GM18873 (cell line): ENCODE results near the gene NUDCD3.

ENCODE experiments used
- ATAC-seq: cut with Tn5 transposase; IDR thresholded peaks from one replicate; pipeline ENCODE4 v1.9.1; 2021; ENCODE audit warnings: mild to moderate bottlenecking, moderate library complexity, moderate number of reproducible peaks; ENCODE audit not compliant: unreplicated experiment, low FRiP score

Gene NUDCD3

DNA sequence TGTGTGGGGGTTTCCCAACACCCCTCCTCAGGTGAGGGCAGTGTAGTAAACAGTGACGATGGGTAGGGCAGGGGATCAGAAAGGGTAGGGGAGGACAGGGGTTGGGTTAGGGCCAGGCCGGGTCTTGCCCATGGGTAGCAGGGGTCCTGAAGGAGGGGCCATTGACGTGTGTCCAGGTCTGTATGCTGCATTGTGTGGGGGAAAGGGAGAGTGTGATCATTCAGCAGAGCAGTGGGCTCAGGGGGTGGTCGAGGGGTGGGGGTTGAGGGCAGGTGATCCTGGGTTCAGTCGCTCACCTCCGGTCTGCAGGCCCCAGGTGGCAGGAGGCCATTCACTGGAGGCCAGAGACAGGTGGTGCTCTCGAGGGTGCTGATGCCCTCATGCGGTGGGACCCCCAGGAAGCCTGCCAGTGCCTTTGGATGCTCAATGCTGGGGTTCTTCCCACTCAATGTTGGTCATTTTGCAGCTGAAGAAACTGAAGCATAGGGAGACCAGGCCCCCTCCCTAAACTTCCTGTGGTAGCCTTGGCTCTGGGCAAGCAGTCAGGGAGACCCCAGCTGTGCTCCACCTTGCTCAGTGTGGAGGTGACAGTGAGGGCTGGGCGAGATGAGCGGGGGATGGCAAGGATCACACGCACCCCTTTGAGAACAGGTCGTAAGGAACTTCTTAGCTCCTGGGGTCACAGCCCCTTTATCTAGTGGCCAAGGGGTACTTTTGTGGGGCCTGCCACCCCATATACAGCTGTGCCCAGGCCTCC is 116.3 kb downstream of the NUDCD3 start:
- no peak for ATAC-seq

DNA sequence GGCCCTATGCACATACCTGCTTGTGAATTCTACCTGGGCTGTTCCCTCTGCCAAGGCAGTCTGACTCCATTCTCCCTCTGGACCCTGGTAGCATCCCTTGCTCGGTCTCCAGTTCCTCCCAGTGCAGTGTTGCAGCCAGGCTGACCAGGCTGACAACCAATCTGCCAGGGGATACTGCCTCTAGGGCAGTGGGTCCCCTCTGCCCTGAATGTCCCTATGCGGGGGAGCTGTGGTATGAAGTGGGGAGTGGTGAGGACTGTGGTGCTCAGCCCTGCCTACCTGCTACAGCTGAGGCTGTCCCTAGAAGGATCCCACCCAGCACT is 117.1 kb downstream of the NUDCD3 start:
- ATAC-seq, result no peak

DNA sequence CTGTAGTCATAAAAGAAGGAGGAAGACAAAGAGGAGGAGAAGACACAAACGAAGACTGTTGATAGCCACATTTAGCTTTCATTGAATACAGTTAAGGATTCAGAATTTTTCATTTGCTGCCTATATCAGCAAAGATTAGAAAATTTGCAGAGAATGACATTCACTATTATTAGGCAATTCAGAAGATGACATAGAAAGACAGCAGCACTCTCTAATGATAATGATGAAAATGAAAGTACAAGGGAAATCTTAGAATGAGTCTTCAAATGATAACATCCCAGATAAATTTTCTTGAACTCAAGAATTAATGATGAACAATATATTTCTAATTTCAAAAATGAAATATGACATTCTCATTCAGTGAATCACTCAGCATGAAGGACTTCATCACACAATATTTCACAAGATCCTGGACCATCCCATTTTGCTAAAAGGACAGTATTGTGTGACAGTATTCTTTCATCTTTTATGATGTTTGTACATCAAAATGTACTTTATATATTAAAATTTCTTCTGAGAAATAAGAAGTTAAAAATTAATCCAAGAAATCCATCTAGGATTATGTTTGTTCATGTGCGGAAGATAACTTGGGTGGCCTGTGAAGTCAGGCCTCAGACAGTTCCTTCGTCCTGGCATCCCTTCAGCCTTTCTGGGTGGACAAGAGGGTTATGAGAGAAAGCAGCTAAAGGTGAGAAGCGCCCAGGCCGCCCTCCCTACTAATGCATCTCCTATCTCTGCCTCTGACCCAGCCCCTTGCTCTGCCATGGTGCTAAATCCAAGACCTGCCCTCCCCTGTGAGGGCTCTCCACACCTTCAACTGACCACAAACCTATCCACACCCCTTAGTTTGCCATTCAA is 117.7 kb downstream of the NUDCD3 start:
- ATAC-seq, result no peak

DNA sequence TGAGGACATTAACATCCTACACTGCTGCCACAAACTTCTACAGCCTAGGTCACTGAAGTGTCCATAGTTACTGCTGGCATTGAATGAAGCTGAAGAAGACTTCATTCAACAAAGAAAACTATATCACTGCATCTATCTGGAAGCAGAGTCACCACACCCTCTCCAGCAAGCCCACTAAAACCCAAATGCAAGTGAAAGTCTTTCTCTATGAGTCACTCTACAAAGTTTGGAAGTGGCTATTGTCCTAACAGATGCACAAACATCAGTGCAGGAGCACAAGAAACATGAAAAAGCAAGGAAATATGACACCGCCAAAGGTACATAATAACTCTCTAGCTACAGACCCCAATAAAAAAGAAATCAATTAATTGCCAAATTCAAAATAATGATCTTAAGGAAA is 121.6 kb downstream of the NUDCD3 start:
- no peak for ATAC-seq

DNA sequence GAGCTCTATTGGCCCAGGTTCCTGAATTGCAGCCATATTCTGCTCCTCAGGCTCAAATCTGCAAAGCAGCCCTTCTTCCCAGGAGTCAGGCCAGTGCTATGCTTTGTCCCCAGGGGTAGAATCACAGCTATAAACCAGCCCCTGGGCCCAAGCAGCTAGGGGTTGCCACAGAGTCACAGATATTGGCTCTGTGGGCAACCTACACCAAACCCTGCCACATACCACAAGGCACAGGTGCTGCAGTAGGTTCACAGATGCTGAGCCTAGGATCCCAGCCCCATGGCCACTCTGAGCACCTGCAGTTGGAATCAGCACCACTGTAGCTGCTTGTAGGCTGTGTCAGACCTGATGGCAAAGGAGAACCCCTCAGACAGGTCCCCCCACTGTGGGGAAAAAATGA is 122.0 kb downstream of the NUDCD3 start:
- no peak for ATAC-seq

DNA sequence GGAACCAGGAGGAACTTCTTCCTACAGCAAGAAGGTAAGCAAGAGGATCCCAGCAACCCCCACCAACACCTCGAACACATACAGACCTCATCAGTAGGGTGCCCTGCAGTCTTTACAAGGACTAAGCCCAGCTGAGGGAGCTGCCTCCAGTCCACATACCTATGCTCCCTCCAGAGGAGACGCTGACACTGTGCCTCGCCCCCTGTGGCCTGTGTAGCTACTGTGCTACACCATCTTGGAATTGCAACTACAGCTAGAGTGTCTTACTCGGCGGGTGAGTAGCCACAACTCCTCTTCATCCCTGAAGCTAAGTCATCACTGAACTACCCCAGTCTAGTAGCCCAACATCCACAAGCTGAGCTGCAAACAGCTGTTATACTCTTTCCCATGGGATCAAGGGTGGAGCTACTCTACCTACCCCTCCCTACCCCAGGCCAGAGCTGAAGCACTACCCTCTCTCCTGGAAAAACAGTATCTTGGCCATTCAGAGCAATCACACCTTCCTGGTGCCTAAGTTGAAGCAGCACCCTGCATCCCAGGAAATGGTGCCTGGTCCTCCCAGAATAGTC is 122.9 kb downstream of the NUDCD3 start:
- no peak for ATAC-seq

DNA sequence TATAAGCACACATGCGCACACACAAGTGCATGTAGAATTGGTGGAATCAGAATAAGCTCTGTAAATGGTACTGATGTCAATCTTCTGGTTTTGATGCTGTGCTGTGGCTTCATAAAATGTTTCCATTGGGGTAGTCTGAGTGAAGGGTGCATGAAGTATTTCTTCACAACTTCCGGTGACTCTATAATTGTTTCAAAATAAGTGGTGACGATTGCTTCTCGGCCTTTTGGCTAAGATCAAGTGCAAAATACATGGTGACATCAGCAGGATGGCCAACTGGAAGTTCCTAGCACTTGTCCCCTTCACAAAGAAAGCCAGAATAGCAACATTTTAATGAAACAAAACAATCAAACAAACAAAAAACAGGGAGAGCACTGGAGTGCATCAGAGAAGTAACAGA is 123.5 kb downstream of the NUDCD3 start:
- no peak for ATAC-seq

DNA sequence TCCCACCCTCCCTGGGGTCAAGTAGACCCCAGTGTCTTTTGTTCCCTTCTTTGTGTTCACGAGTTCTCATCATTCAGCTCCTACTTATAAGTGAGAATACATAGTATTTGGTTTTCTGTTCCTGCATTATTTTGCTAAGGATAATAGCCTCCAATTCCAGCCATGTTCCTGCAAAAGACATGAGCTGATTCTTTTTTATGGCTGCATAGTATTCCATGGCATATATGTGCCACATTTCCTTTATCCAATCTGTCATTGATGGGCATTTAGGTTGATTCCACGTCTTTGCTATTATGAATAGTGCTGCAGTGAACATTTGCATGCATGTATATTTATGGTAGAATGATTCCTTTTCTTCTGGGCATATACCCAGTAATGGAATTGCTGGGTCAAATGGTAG is 136.8 kb downstream of the NUDCD3 start:
- no peak for ATAC-seq

DNA sequence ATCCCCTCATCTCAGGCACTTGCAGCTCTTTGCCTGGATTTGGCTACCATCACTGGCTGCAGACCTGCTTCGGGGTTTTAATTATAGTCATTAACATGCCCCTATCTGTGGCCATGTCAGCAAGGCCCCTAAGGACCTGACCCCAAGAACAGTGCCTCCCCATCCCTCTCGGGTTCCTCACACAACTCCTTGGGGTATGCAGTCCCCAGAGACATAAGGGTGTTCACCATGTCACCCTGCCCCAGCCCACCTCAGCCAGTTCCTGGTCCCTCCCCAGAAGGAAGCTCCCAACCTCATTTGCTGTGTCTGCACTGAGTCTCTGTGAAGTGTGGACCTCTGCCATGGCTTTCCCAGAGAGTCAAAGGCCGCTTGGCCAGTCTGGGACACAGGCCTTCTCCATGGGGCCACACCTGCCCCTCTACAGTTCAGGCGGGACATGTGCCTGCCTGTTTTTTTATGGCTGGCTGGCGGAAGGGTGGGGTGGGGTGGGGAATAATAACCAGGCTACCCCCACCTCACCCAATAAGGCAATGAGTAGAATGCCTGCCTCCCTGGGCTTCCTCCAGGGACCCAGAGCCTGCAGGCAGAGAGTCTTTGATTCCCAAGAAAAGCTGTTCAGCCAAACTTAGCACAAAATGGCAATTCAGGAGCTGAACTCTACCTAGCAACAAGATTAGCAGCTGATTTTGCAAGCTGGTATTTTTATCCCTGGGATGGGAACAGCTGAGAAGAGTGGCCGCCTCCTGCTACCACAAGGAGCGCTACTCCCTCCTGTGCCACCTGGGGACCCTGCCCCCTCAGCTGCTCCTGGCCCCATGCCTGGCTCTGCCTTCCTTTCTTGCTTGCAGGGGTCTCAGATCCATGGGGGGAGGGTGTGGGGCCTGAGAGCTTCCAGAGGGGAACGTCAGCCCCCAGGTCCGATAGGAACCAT is 141.3 kb downstream of the NUDCD3 start:
- ATAC-seq, result no peak

DNA sequence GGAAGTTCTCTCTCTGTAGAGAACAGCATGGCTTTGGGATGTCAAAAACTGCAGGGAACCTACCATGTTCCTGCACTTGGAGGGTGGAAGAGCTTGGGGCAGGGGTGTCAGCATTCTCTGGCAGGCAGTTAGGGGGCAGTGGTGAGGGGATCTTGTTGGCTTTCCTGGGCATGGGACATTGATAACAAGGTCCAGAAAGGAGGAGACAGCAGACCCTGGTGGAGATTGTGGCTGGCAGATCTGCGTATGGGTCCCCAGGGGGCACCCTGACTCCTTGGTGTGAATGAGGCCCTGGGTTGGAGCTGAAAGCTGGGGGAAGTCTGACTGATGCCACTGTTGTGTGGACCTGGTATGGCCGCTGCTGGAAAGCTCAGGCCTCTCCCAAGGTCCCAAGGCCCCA is 142.2 kb downstream of the NUDCD3 start:
- no peak for ATAC-seq

DNA sequence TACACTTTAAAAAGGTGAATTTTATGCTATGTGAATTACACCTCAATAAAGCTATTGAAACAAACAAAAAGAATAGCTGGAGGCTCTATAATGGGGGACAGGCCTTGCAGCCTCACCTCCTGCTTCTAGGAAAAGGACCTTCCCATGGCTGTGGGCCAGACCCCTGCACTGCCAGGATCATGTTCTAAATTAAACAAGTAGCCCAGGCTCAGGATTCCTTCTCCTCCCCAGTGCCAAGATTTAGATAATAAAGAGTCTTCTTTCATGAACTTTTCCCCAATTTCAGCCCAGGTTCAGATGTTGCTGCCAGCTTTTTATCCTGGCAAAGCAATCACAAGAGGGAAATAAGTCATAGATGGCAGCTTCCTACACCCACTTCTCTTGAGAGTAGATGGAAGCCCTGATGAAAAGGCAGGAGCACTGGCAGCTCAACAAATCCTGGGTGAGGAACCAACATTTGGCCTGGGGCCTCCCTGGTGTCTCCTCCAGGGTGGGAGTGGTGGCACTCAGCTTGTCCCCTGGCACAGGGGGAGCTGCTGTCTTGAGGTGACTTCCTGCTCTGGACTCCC is 142.8 kb downstream of the NUDCD3 start:
- ATAC-seq, result no peak

DNA sequence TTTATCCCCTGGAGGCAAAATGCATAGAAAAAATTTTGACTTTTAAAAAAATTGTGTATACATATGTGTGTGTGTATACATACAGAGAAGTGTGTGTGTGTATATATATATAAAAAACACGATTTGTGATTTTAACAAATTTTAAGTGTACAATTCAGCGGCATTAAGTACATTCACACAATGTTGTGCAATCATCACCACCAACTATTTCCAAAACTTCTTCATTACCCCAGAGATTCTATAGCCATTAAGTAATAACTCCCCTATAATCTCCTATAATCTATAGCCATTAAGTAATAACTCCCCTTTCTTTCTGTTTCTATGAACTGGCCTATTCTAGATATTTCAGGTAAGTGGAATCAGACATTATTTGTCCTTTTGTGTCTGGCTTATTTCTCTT is 144.4 kb downstream of the NUDCD3 start:
- no peak for ATAC-seq

DNA sequence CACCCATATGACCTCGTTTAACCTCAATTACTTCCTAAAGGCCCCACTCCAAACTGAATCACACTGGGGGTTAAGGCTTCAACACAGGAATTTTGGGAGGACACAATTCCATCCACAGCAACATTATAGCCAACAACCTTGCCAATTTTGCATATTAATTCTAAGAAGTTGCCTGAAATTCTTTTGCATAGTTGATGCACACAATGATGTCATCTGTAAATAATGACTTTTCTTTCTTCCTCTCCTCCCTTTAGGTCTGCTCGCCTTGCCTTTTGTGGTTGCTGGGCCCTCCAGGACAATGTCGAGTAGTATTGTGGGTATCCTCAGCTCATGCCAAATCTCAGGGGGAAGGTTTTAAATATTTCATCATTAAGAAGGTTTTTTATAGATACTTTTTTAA is 149.1 kb downstream of the NUDCD3 start:
- no peak for ATAC-seq

DNA sequence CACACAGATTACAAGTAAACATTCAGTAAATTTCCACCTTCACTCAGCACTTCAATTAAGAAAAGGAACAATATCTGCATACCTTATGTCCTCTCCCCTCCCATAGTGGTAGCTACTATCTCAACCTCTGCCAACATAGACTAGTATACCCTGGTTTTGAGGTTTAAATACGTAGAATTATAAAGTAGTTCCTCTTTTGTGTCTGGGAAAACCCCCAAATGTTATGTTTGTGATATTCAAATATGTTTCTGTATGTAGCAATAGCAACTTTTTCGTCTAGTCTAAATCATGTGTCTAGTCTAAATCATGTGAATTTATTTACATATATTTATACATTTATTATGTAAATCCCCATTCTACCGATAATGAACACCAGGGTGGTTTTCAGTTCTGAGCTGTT is 151.9 kb downstream of the NUDCD3 start:
- no peak for ATAC-seq

DNA sequence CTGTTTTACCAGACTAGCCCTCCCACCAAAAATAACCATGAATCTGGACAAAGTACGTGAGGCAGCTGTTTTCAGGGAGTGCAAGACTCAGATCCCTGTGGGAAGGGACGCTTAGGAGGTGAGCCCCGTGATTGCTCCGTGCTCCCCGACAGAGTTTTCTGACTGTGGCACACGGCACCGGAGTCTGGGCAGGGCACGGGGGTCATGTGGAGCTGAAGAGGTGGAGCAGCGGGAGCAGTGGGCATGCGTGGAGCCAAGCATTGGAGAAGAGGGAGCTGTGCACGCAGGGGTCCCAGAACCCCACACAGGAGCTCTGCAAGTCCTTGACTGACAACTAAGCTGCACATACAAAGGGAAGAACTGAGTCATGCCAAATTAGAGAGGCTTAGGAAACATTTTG is 154.0 kb downstream of the NUDCD3 start:
- ATAC-seq, result no peak

DNA sequence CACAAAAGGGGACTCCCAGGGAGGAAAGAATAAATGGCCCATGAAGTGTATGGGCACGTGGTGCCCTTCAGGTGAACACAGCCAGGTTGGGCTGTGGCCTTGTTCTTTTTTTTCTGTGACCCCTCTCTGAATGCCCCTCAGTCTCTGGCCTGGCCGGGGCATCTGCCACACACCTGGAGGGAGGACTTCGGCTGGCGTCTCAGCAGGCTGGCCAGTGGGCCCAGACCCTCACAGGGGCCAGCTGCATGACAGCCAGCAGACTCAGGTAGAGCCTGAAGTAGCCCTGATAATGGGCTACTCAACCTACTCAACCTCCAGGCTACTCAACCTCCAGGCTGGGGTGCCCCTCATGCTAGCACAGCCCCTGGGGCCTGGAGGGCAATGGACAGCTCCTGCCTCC is 155.3 kb downstream of the NUDCD3 start:
- no peak for ATAC-seq

DNA sequence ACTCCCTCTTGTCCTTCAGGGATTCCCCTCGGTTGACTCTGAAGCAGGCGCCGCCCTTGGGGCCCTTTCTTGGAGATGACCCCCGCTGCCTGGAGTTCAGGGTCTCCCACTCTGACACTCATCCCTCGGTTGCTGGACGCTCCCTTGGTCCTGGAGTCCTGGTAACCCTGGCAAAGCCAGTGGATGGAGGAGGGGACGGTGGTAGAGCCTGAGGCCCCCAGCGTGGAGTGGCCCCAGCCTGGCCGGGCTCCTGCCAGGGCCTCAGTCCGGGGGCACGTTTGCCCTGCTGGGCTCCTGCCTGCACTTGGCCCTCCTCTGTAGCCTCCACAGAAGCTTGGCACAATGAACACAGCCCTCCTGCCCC is 155.7 kb downstream of the NUDCD3 start:
- no peak for ATAC-seq

DNA sequence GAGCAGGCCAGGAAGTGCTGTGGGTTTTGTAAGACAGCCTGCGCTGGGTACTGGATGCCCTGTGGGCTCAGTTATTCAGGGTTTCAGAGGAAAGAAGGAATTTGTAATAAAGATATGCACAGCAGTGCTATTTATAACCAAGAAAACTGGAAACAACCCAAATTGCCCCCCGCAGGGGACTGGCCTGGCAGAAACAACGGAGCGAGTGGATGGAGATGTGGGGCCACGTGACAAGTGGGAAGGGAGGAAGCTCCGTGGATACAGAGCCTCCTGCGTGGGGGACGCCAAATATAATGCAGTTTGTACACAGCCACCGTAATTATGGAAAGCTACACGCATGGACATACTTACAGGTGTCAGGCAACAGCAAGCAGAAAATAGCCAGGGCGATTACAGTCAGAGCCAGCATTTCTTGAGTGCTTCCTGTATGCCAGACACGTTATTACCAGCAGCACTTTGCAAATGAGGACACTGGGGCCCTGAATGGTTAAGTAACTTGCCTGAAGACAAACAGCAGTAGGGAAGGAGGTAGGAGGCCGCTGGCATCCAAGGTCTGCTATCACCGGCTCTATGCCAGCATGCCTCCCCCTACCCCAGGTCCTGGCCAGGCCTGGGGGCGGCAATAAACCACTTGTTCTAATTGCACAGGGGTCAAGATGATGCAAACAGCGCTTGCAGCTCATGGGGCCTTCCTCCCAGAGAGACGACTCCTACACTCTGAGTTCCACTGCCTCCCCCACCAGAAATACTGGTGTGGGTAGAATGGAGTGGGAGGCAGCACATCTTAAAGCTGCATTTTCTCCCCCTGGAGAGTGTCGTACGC is 156.3 kb downstream of the NUDCD3 start:
- no peak for ATAC-seq

DNA sequence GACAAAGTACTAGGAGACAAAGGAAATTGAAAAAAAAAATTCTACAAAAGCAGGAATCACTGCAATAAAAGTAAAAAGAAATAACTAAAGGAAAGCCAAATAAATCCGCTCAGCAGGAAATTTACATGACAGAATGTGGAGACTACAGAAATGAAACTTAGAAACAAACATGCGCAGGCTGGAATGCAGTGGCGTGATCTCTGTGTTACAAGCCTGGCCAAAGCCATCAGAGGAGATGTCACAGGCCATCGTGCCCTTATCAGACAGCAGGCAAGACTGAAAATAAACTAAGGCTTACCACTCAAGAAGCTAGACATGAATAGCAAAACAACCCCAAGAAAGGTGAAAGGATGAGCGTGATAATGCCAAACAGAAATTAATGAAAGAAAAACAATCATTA is 158.8 kb downstream of the NUDCD3 start:
- ATAC-seq, result no peak

DNA sequence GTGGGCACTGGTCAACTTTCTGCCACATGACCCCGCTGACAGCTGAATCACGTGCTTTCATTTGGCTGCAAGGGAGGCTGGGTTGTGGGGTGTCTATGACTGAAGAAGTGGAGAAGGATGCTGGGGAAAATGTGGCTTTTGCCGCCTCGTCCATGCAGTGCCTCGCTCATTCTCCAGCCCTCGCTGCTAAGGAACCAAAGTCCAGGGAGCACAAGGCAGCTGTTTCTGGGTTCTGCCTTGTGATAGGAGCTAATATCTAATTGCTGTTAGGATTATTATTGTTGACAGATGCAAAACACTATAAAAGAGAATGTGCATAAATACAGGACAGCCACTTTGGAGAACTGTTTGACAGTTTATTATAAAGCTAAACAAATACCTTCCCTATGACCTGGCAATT is 160.1 kb downstream of the NUDCD3 start:
- no peak for ATAC-seq
